Type B pancreatic cell (in vitro differentiated cells): Measurements from ENCODE around the gene ROR1. TPM values are rescaled to one million over a fixed set of nuclear protein-coding genes. Genes with fewer than 3 reads are reported as not detected.
A peak's percentile ranks its signal among the peaks of the same experiment; 100 is the strongest.

ENCODE experiments used
- DNase-seq: peaks from one replicate; pipeline ENCODE4 v3.0.0; 2021; ENCODE audit warnings: mixed read lengths; ENCODE audit not compliant: unreplicated experiment; ENCODE audit errors: extremely low spot score
- H3K27ac Mint-ChIP-seq: 2 replicates; pipeline ENCODE4 v1.8.0; 2021; ENCODE audit warnings: mild to moderate bottlenecking, mixed read lengths
- H3K27me3 Mint-ChIP-seq: 2 replicates; pipeline ENCODE4 v1.8.0; 2021; ENCODE audit warnings: mixed read lengths
- H3K36me3 Mint-ChIP-seq: 2 replicates; pipeline ENCODE4 v1.8.0; 2021; ENCODE audit warnings: mixed read lengths
- H3K4me1 Mint-ChIP-seq: one replicate; pipeline ENCODE4 v1.8.0; 2021; ENCODE audit warnings: mixed read lengths; ENCODE audit not compliant: unreplicated experiment
- H3K4me3 Mint-ChIP-seq: 2 replicates; pipeline ENCODE4 v1.8.0; 2021; ENCODE audit warnings: mild to moderate bottlenecking, mixed read lengths
- H3K9me3 Mint-ChIP-seq: 2 replicates; pipeline ENCODE4 v1.8.0; 2021; ENCODE audit warnings: mixed read lengths
- total RNA-seq: library from RNA; stranded (reverse); gene quantifications from 2 replicates; pipeline ENCODE4 v1.2.1, GENCODE V29; 2021; ENCODE audit warnings: low replicate concordance
- TF ChIP-seq, protein P1 (sequence below): fragments of 200-600 bp; sonication (generic); conservative IDR thresholded peaks from 2 replicates; pipeline ENCODE4 v1.5.0; 2021; ENCODE audit warnings: antibody characterized with exemption, mild to moderate bottlenecking

Gene ROR1
- total RNA-seq, 1 donor from 2014 or later: 32.0 TPM

DNA sequence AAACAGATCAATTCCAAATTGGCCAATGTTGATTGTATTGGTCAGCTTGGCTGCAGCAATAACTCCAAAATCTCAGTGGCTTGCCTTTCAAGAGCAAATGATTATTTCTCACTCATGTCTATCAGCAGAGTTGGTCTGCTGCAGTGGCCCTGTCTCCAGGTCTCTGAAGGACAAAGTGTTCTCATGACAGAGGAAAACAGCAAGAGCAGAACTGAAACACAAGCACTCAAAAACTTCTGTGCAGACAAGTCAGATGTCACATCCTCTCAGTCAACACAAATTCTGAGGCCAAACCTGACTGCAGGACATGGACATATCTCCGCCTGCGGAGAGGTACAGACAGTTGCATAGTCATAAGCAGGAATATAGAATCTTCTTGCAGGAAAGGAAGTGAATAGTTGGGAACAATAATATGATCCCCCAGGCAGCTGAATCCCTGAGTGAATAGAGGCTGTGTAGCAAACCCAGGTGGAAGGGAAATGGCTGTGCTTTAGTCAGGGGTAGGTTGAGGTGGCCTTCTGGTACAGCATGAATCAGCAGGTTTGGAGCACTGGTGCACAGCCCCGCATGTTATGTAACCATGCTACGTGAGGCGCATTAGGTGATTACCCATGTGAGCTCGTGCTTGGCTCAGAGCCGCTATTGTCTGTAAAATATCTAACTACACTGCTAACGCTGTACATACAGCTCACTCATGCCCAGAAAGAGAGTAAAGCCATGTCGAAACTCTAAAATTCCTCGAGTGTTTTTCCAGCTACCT, 412.5 kb downstream of the ROR1 start:
- peak overlapping the region; percentile 13 for H3K27ac Mint-ChIP-seq
- DNase-seq: no peak
- H3K36me3 Mint-ChIP-seq: no peaks in the 10 kb centered on the region
- TF ChIP-seq, protein P1, sequence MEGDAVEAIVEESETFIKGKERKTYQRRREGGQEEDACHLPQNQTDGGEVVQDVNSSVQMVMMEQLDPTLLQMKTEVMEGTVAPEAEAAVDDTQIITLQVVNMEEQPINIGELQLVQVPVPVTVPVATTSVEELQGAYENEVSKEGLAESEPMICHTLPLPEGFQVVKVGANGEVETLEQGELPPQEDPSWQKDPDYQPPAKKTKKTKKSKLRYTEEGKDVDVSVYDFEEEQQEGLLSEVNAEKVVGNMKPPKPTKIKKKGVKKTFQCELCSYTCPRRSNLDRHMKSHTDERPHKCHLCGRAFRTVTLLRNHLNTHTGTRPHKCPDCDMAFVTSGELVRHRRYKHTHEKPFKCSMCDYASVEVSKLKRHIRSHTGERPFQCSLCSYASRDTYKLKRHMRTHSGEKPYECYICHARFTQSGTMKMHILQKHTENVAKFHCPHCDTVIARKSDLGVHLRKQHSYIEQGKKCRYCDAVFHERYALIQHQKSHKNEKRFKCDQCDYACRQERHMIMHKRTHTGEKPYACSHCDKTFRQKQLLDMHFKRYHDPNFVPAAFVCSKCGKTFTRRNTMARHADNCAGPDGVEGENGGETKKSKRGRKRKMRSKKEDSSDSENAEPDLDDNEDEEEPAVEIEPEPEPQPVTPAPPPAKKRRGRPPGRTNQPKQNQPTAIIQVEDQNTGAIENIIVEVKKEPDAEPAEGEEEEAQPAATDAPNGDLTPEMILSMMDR: no peak
- H3K9me3 Mint-ChIP-seq: no peaks in the 10 kb centered on the region
- no peak overlapping the region for H3K4me3 Mint-ChIP-seq
- H3K4me1 Mint-ChIP-seq: peaks cover 20% of the 10 kb centered on the region
- H3K27me3 Mint-ChIP-seq: no peaks in the 10 kb centered on the region

DNA sequence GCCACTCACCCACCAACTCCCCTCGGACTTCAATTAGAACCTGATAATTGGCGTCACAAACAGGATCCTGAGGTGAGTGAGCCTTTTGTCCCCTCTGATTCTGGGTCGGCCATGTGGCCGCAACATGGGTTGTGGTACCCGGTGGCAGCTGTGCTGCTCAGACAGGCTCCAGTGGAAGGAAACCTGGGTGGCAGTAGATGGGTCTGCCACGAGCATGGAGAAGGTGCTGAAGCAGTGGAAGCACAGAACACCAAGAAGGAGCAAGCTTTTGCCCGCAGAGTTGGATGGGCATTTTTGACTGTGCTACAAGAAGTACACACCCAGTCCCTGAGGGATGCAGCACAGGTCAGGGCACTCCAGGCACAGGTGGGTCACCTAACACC, 413.1 kb downstream of the ROR1 start:
- Mint-ChIP-seq H3K9me3 (no peaks in the 10 kb centered on the region), H3K27ac (no peak overlapping the region), H3K4me3 (no peak overlapping the region)

DNA sequence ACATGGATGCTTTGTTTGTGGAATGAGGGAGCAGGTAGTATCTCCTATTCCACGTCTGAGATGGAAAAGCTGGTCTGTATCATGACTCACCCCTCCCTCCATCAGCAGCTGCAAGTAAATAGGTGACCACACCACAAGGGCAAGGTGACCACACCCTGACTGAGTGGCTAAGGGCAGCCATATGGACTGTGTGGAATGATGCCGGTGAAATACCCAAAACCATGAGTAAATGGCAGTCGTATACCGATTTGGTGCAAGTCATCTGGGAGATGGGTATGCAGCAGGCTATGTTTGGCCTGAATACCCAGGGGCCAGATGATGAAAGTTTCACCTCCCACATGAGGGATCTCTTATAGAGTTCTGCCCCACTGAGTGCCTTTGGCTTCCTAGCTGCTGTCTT, 413.8 kb downstream of the ROR1 start:
- no peak overlapping the region for H3K4me3 Mint-ChIP-seq
- TF ChIP-seq, protein P1: no peak
- no peaks in the 10 kb centered on the region for H3K36me3 Mint-ChIP-seq
- H3K4me1 Mint-ChIP-seq: peaks cover 12% of the 10 kb centered on the region
- no peak overlapping the region for H3K27ac Mint-ChIP-seq
- no peaks in the 10 kb centered on the region for H3K27me3 Mint-ChIP-seq
- no peaks in the 10 kb centered on the region for H3K9me3 Mint-ChIP-seq
- DNase-seq: no peak

More for the DNA sequence above, 413.1 kb downstream of the ROR1 start:
- no peak for DNase-seq
- TF ChIP-seq, protein P1: no peak
- Mint-ChIP-seq H3K27me3 (no peaks in the 10 kb centered on the region), H3K4me1 (peaks cover 19% of the 10 kb centered on the region), H3K36me3 (no peaks in the 10 kb centered on the region)

DNA sequence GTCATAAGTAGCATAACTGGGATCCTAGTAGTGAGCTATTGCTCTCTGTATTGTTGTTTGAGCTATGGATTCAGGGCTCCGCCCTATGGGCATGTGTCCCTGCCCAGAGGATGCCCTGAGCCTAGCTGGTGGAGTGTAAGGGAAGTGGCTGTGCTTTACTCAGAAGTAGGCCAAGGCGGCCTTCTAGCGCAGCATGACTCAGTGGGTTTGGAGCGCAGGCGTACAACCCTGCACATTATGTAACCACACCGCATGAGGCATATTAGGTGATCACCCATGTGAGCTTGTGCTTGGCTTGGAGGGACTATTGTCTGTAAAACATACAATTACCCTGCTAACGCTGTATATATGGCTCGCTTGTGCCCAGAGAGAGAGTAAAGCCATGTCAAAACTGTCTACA, 418.5 kb downstream of the ROR1 start:
- no peak for DNase-seq
- Mint-ChIP-seq H3K4me1 (peaks cover 15% of the 10 kb centered on the region), H3K4me3 (no peak overlapping the region), H3K9me3 (no peaks in the 10 kb centered on the region), H3K27ac (no peak overlapping the region), H3K27me3 (peaks cover 5% of the 10 kb centered on the region), H3K36me3 (no peaks in the 10 kb centered on the region)
- TF ChIP-seq, protein P1: no peak

DNA sequence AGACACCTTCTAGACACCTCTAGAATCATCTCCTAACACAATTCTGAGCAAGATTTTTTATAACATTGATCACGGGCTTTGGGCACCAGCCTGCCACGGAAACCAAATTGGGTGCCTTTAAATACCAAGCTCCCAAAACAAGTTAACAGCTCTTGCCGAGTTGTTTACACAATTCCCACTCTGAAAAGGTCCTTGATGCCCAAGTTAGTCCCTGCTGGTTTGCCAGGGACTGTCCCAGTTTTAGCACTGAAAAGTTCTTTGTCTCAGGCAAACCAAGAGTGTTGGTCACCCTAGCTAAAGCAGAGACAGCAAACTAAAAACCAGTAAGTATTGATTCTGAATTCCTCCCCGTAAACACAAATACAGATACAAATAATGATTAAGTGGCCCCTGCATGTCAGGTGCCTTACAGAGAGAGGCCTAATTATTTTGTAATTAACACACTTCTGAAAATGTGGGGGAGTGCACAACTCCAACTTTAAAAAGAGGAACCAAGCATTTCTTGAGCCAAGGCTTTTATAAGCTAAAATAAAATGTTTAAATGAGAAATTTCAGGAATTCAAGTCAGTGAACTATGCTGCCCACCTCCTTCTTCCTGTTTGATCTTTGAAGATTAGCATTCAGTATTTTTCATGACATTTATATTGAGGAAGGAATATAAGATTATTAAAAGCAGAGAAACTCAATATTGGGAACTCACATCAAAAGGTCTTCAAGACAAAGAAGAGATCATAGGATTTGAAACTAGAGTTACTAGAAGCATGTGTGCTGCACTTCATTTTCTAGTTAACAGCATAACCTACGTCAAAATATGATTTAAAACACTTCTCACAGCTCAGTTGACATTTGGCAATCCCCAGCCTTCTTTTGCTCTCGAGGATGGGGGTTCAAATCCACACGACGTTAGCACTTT, 420.6 kb downstream of the ROR1 start:
- Mint-ChIP-seq H3K9me3 (no peaks in the 10 kb centered on the region), H3K4me1 (peaks cover 15% of the 10 kb centered on the region), H3K27ac (peak overlapping the region; percentile 25), H3K27me3 (peaks cover 5% of the 10 kb centered on the region), H3K36me3 (no peaks in the 10 kb centered on the region), H3K4me3 (no peak overlapping the region)
- DNase-seq: no peak
- TF ChIP-seq, protein P1: no peak
